ENCODE measurements around the gene EEF1A2.

DNA sequence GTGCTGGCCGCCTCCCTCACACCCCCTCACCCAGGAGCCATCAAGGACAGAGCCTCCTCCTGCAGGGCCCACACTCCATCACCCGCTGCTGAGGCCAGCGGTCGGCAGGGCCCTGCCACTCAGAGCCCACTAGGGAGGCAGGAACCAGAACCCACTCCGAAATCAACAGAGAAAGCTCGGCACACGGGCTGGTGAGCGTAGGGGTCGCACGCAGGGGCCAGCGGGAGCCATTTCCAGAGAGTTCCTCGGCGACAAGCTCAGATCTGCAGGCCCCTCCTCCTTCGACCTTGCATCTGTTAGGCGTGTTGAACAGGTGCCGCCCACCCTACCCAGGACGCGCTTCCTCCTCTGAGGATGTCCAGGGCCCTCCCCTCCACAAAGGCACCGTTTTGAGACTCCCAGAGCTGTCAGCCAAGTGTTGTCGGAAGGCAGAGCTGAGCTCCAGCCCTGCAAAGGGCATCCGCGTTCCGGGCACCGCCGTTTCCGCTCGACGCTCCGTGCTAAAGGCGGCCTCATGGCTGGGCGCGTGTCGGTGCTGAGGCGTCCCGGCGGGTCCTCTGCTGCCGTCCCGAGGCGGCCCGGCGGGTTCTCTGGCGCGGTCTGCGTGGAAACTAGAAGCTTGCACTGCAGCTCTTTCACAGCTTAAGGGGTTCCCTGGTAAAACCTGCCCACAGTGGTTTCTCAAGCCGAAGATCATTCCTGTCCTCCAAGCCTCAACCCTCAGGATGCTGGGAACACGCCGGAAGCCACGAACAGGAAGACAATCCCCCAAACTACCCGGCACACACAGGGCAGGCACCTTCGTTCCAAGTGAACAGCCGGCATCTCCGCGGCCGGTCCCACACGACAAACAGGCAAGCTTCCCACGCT, 33.3 kb downstream of the EEF1A2 start:
- TF ChIP-seq POLR2A (IDR thresholded peaks at IDR 0.05): no peak
- TF ChIP-seq, protein P1, sequence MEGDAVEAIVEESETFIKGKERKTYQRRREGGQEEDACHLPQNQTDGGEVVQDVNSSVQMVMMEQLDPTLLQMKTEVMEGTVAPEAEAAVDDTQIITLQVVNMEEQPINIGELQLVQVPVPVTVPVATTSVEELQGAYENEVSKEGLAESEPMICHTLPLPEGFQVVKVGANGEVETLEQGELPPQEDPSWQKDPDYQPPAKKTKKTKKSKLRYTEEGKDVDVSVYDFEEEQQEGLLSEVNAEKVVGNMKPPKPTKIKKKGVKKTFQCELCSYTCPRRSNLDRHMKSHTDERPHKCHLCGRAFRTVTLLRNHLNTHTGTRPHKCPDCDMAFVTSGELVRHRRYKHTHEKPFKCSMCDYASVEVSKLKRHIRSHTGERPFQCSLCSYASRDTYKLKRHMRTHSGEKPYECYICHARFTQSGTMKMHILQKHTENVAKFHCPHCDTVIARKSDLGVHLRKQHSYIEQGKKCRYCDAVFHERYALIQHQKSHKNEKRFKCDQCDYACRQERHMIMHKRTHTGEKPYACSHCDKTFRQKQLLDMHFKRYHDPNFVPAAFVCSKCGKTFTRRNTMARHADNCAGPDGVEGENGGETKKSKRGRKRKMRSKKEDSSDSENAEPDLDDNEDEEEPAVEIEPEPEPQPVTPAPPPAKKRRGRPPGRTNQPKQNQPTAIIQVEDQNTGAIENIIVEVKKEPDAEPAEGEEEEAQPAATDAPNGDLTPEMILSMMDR (IDR thresholded peaks at IDR 0.05 in 8 of 11, conservative IDR thresholded peaks at IDR 0.05 in 3 of 11): no peak

Measured in spleen (tissue), 7 donors.